ENCODE results near the gene CDH23. TPM values are rescaled to one million over a fixed set of nuclear protein-coding genes. Genes with fewer than 3 reads are reported as not detected.

The CDH23 gene
- total RNA-seq, 1 donor, result 0.81 TPM

GRCh38 chr10:71368643-71369042, 28.1 kb upstream of the CDH23 start:
- DNase-seq (ENCODE audit: low read depth in 2 of 3, low spot score in 2 of 3), result no peak

- no peak for DNase-seq (ENCODE audit: low read depth in 2 of 3, low spot score in 2 of 3)
These were observed 27.1 kb upstream of the CDH23 start for GRCh38 chr10:71369602-71370001.

GRCh38 chr10:71370031-71370430, 26.7 kb upstream of the CDH23 start:
- no peak for DNase-seq (ENCODE audit: low read depth in 2 of 3, low spot score in 2 of 3)

- peak in 1 of 3 donors; percentile 60 for DNase-seq (ENCODE audit: low read depth in 2 of 3, low spot score in 2 of 3)
These were observed 25.0 kb upstream of the CDH23 start for GRCh38 chr10:71371750-71372166.

GRCh38 chr10:71372882-71373495, 23.7 kb upstream of the CDH23 start:
- DNase-seq (ENCODE audit: low read depth in 2 of 3, low spot score in 2 of 3), result no peak

GRCh38 chr10:71374481-71375233, 22.1 kb upstream of the CDH23 start:
- no peak for DNase-seq (ENCODE audit: low read depth in 2 of 3, low spot score in 2 of 3)

- DNase-seq (ENCODE audit: low read depth in 2 of 3, low spot score in 2 of 3), result no peak
These were observed 20.8 kb upstream of the CDH23 start for GRCh38 chr10:71375952-71376351.

GRCh38 chr10:71378336-71379117, 18.2 kb upstream of the CDH23 start:
- DNase-seq (ENCODE audit: low read depth in 2 of 3, low spot score in 2 of 3), result peak in 1 of 3 donors; percentile 53

GRCh38 chr10:71379118-71379766, 17.5 kb upstream of the CDH23 start:
- no peak for DNase-seq (ENCODE audit: low read depth in 2 of 3, low spot score in 2 of 3)

GRCh38 chr10:71380841-71381240, 15.9 kb upstream of the CDH23 start:
- DNase-seq (ENCODE audit: low read depth in 2 of 3, low spot score in 2 of 3), result no peak

GRCh38 chr10:71381611-71382010, 15.1 kb upstream of the CDH23 start:
- DNase-seq (ENCODE audit: low read depth in 2 of 3, low spot score in 2 of 3), result no peak

GRCh38 chr10:71382028-71382427, 14.7 kb upstream of the CDH23 start:
- DNase-seq (ENCODE audit: low read depth in 2 of 3, low spot score in 2 of 3), result no peak

GRCh38 chr10:71382757-71383156, 14.0 kb upstream of the CDH23 start:
- no peak for DNase-seq (ENCODE audit: low read depth in 2 of 3, low spot score in 2 of 3)

GRCh38 chr10:71383972-71384687, 12.6 kb upstream of the CDH23 start:
- DNase-seq (ENCODE audit: low read depth in 2 of 3, low spot score in 2 of 3), result peak; percentile 52 to 69 (median 68)

- DNase-seq (ENCODE audit: low read depth in 2 of 3, low spot score in 2 of 3), result no peak
These were observed 8.5 kb upstream of the CDH23 start for GRCh38 chr10:71388171-71388570.

- no peak for DNase-seq (ENCODE audit: low read depth in 2 of 3, low spot score in 2 of 3)
These were observed 8.0 kb upstream of the CDH23 start for GRCh38 chr10:71388583-71389310.

GRCh38 chr10:71389768-71390460, 6.8 kb upstream of the CDH23 start:
- no peak for DNase-seq (ENCODE audit: low read depth in 2 of 3, low spot score in 2 of 3)

- peak in 2 of 3 donors; percentile 31 to 58 for DNase-seq (ENCODE audit: low read depth in 2 of 3, low spot score in 2 of 3)
These were observed 6.3 kb upstream of the CDH23 start for GRCh38 chr10:71390461-71390835.

All from hematopoietic multipotent progenitor cell (in vitro differentiated cells).